Measurements from ENCODE around the gene ZBTB17. TPM values are rescaled to one million over a fixed set of nuclear protein-coding genes. Genes with fewer than 3 reads are reported as not detected.

The ZBTB17 gene
- polyA plus RNA-seq, 2 of the 4 experiments (the other 2 are of a cell fraction) = 13.8 to 16.5 TPM

DNA sequence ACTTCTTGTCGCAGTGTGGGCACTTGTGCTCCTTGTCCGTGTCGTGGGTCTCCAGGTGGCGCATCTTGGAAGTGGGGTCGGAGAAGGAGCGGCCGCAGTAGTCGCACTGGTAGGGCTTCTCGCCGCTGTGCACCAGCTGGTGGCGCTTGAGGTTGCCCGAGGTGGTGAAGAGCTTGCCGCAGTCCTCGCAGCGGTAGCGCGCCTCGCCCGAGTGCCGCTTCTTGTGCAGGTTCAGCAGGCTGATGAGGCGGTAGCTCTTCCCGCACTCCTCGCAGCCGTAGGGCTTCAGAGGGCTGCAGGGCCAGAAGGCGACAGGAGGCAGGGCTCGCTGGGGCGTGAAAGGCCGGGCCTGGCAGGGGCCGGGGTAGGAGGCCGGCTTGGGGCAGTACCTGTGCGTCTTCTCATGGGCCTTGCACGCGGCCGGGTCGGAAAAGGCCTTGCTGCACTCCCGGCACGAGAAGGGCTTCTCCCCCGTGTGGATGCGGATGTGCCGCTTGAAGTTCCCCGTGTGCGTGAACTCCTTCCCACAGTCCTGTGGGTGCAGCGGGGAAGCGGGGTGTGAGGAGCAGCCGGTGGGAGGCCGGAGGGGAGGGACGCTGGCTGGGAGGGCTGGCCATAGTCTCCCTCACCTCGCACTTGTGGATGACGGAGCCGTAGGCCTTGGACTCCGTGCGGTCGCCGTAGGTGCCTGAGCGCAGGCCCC is 31.4 kb downstream of the ZBTB17 start:
- no peak overlapping the region for H3K27ac ChIP-seq
- WGBS (ENCODE audit: missing lambda C conversion rate) = 96% methylated on average over 36 of the region's 55 CpGs
- H3K4me1 ChIP-seq = peaks cover 23% of the 10 kb centered on the region
- DNase-seq (ENCODE audit: low read depth in 1 of 2, low spot score in 1 of 2) = no peak
- no peak overlapping the region for H3K4me3 ChIP-seq
- ChIA-PET POLR2A (no interaction called here), CTCF (interaction anchor here (1.0 to 1.2 kb wide), 2 partner anchors 20 to 145 kb away, joined by 3 to 4 read pairs; no protein-coding TSS in a partner anchor)
- no peak for ATAC-seq
- H3K4me2 ChIP-seq = no peak overlapping the region
- no peak for FAIRE-seq
- TF ChIP-seq HOXA7 (CRISPR knock-in tag; IDR thresholded peaks at IDR 0.05) (no peak), HEYL (CRISPR knock-in tag; IDR thresholded peaks at IDR 0.05) (no peak), RNF2 (IDR thresholded peaks at IDR 0.05; ENCODE audit: borderline replicate concordance, low read depth) (no peak), CHD2 (IDR thresholded peaks at IDR 0.05; ENCODE audit: low read length, partially characterized antibody) (no peak), BHLHE40 (IDR thresholded peaks at IDR 0.05; ENCODE audit: low read depth, low read length) (no peak), ESRRA (IDR thresholded peaks at IDR 0.05; ENCODE audit: borderline replicate concordance, low read length) (no peak), JUN (IDR thresholded peaks at IDR 0.05) (no peak), GATA3 (IDR thresholded peaks at IDR 0.05; ENCODE audit: borderline replicate concordance) (no peak)
- H3K9me3 ChIP-seq = no peaks in the 10 kb centered on the region

DNA sequence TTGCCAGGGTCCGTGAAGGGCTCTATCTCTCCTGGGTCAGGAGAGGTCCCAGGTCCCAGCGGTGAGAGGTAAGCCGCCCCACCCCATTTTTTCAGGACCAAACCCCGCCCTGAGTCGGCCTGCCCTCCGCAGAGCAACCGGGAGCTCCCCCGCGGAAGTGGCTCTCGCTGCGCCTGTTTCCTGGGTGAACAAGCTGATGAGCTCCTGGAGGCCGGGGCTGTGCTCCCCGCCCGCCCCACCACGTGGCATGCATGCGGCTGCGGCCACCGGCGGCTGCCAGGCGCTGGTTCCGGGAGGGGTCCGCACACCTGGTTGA is 32.0 kb downstream of the ZBTB17 start:
- ChIA-PET CTCF (interaction anchor here (1.0 to 1.2 kb wide), 2 partner anchors 19 to 145 kb away, joined by 3 to 4 read pairs; no protein-coding TSS in a partner anchor), POLR2A (no interaction called here)
- Histone ChIP-seq H3K27ac (no peak overlapping the region), H3K9me3 (no peaks in the 10 kb centered on the region), H3K4me1 (peaks cover 23% of the 10 kb centered on the region), H3K4me2 (no peak overlapping the region), H3K4me3 (no peak overlapping the region)
- ATAC-seq (no peak), FAIRE-seq (no peak), DNase-seq (ENCODE audit: low read depth in 1 of 2, low spot score in 1 of 2) (no peak)
- 100% methylated on average over 7 of the region's 22 CpGs for WGBS (ENCODE audit: missing lambda C conversion rate)
- TF ChIP-seq SREBF2 (IDR thresholded peaks at IDR 0.05) (no peak), HOXA7 (CRISPR knock-in tag; IDR thresholded peaks at IDR 0.05) (no peak), NR3C1 (IDR thresholded peaks at IDR 0.05) (no peak), JUN (IDR thresholded peaks at IDR 0.05) (no peak), HOXB5 (CRISPR knock-in tag; IDR thresholded peaks at IDR 0.05) (no peak), ZNF302 (CRISPR knock-in tag; IDR thresholded peaks at IDR 0.05) (no peak), CHD2 (IDR thresholded peaks at IDR 0.05; ENCODE audit: low read length, partially characterized antibody) (no peak), HDAC2 (IDR thresholded peaks at IDR 0.05) (no peak), POLR2A (IDR thresholded peaks at IDR 0.05; ENCODE audit: low read length) (no peak), CBX2 (IDR thresholded peaks at IDR 0.05; ENCODE audit: borderline replicate concordance, low read depth) (no peak), TP53 (CRISPR knock-in tag; IDR thresholded peaks at IDR 0.05) (no peak)
- TF ChIP-seq, protein P1, sequence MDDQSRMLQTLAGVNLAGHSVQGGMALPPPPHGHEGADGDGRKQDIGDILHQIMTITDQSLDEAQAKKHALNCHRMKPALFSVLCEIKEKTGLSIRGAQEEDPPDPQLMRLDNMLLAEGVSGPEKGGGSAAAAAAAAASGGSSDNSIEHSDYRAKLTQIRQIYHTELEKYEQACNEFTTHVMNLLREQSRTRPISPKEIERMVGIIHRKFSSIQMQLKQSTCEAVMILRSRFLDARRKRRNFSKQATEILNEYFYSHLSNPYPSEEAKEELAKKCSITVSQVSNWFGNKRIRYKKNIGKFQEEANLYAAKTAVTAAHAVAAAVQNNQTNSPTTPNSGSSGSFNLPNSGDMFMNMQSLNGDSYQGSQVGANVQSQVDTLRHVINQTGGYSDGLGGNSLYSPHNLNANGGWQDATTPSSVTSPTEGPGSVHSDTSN (IDR thresholded peaks at IDR 0.05) = no peak
- TF ChIP-seq, protein P2, sequence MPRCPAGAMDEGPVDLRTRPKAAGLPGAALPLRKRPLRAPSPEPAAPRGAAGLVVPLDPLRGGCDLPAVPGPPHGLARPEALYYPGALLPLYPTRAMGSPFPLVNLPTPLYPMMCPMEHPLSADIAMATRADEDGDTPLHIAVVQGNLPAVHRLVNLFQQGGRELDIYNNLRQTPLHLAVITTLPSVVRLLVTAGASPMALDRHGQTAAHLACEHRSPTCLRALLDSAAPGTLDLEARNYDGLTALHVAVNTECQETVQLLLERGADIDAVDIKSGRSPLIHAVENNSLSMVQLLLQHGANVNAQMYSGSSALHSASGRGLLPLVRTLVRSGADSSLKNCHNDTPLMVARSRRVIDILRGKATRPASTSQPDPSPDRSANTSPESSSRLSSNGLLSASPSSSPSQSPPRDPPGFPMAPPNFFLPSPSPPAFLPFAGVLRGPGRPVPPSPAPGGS (IDR thresholded peaks at IDR 0.05) = no peak
- TF ChIP-seq, protein P3, sequence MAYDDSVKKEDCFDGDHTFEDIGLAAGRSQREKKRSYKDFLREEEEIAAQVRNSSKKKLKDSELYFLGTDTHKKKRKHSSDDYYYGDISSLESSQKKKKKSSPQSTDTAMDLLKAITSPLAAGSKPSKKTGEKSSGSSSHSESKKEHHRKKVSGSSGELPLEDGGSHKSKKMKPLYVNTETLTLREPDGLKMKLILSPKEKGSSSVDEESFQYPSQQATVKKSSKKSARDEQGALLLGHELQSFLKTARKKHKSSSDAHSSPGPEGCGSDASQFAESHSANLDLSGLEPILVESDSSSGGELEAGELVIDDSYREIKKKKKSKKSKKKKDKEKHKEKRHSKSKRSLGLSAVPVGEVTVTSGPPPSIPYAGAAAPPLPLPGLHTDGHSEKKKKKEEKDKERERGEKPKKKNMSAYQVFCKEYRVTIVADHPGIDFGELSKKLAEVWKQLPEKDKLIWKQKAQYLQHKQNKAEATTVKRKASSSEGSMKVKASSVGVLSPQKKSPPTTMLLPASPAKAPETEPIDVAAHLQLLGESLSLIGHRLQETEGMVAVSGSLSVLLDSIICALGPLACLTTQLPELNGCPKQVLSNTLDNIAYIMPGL (CRISPR knock-in tag; IDR thresholded peaks at IDR 0.05; ENCODE audit: borderline replicate concordance) = no peak
- TF ChIP-seq, protein P4, sequence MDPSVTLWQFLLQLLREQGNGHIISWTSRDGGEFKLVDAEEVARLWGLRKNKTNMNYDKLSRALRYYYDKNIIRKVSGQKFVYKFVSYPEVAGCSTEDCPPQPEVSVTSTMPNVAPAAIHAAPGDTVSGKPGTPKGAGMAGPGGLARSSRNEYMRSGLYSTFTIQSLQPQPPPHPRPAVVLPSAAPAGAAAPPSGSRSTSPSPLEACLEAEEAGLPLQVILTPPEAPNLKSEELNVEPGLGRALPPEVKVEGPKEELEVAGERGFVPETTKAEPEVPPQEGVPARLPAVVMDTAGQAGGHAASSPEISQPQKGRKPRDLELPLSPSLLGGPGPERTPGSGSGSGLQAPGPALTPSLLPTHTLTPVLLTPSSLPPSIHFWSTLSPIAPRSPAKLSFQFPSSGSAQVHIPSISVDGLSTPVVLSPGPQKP (IDR thresholded peaks at IDR 0.05; ENCODE audit: low read depth, low read length) = no peak
